Duodenal mucosa (tissue), 2 donors: ENCODE results near the gene CCDC188.

Experiments used
- H3K27ac ChIP-seq: one replicate; pipeline ENCODE4 v1.7.0; 2013; ENCODE audit warnings: low read depth, low read length
- H3K27me3 ChIP-seq, 2 donors: one replicate each; pipeline ENCODE4 v1.7.0; 2013; ENCODE audit warnings: low read length in 2 of 2, control low read depth in 1 of 2; ENCODE audit not compliant: insufficient read depth in 2 of 2, control insufficient read depth in 1 of 2
- H3K36me3 ChIP-seq, 2 donors: one replicate each; pipeline ENCODE4 v1.7.0; 2013; ENCODE audit warnings: low read length in 2 of 2, control low read depth in 1 of 2; ENCODE audit not compliant: insufficient read depth in 2 of 2, control insufficient read depth in 1 of 2
- H3K4me1 ChIP-seq, 2 donors: one replicate each; pipeline ENCODE4 v1.7.0; 2013; ENCODE audit warnings: low read length in 2 of 2, control low read depth in 1 of 2; ENCODE audit not compliant: insufficient read depth in 2 of 2, control insufficient read depth in 1 of 2
- H3K4me3 ChIP-seq, 2 donors: one replicate each; pipeline ENCODE4 v1.7.0; 2013; ENCODE audit warnings: low read length in 2 of 2, low read depth in 1 of 2
- H3K9ac ChIP-seq, 2 donors: one replicate each; pipeline ENCODE4 v1.7.0; 2013; ENCODE audit warnings: low read length in 2 of 2, low read depth in 1 of 2
- H3K9me3 ChIP-seq, 2 donors: one replicate each; pipeline ENCODE4 v1.7.0; 2013; ENCODE audit warnings: low read length in 2 of 2, control low read depth in 1 of 2; ENCODE audit not compliant: control insufficient read depth in 1 of 2

CCDC188 gene

DNA sequence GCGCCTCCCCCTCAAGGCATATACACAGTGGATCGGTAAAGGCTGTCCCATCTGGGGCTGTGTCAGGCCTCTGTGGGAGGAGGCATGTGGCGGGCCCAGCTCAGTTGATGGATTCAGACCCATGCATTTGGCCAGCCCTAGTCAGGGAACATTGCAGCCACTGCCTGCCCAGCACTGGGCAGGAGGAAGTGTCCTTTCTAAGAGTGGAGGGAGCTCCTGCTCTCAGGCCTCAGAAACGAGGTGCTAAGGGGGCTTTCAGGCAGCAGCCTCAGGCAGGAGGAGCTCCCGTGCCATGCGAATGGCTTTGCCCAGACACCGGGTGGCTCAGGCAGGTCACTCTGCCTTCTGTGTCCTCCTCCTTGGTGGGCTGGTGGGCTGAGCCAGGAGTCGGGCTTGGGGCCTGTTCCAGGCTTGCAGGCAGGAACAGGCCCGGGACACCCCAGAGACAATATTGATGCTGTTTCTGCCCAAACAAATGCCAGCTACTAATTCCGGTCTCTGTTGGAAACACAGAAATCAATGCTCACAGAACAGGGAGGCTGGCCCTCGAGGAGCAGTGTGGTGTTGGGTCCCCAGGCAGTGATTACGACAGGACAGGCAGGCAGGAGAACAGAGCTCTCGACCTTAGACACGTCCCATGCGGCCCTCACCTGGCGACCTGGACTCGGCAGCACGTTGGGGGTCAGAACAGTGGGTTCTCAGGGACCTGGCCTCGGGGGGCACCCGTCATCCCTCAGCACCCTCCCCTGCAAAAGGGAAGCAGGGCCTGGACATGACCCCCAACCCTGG, 42.3 kb upstream of the CCDC188 start:
- H3K27ac ChIP-seq = no peak overlapping the region

DNA sequence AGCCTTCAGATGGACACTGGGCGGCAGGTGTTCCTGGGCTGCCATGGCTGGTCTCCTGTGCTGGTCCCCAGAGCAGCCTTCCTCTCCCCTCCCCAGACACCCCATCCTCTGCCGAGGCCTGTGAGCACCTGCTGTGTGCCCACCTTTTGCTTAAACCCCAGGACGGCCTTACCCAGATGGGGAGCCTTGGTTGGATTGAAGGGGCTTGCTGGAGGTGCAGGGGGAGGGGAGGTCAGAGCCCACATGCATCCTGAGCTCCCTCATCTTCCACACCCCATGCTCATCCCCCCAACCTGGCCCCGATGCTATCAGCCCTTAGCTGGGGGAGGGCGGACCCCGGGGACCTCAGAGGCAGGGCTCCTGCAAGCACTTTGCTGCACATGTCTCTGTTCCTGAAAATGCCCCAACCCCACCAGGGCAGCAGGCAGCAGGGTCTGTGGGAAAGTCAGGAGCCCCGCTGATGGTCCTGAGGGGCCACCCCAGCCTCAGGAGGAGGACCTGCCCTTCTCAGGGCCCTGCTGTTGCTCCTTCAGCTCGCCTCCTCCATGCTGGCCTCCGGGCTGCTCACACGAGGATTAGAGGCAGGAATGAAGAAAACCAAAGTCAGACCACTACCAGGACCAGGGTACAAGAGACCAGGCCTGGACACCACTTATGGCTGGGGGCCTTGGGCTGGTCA, 41.6 kb upstream of the CCDC188 start:
- H3K36me3 ChIP-seq = no peaks in the 10 kb centered on the region
- no peak overlapping the region for H3K27ac ChIP-seq
- no peaks in the 10 kb centered on the region for H3K4me1 ChIP-seq
- no peak overlapping the region for H3K9ac ChIP-seq
- no peak overlapping the region for H3K4me3 ChIP-seq
- no peaks in the 10 kb centered on the region for H3K9me3 ChIP-seq
- H3K27me3 ChIP-seq = no peaks in the 10 kb centered on the region

More for the DNA sequence above, 42.3 kb upstream of the CCDC188 start:
- Histone ChIP-seq H3K27me3 (no peaks in the 10 kb centered on the region), H3K4me1 (no peaks in the 10 kb centered on the region), H3K9ac (no peak overlapping the region), H3K4me3 (no peak overlapping the region), H3K36me3 (no peaks in the 10 kb centered on the region), H3K9me3 (no peaks in the 10 kb centered on the region)

DNA sequence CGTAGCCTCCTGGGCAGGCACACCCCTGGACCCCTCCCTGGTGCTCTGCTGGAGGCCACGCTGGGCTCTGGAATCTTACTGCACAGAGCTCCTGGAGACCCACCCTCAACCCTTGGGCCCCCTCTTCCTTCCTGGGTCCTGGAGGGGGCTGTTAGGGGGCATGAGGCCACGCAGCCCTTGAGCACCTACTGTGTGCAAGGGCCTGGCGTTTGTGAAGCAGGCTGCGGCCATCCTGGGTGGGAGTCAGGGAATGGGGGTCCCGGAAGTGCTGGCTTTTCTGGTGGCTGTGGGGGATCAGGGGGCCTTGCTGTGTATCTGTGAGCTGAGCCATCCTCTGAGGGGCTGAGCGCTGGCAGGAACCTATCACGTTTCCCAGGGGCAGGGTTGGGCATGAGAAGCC, 40.9 kb upstream of the CCDC188 start:
- H3K9me3 ChIP-seq = no peaks in the 10 kb centered on the region
- H3K36me3 ChIP-seq = no peaks in the 10 kb centered on the region
- H3K9ac ChIP-seq = no peak overlapping the region
- H3K4me3 ChIP-seq = no peak overlapping the region
- no peak overlapping the region for H3K27ac ChIP-seq
- H3K27me3 ChIP-seq = no peaks in the 10 kb centered on the region
- no peaks in the 10 kb centered on the region for H3K4me1 ChIP-seq

DNA sequence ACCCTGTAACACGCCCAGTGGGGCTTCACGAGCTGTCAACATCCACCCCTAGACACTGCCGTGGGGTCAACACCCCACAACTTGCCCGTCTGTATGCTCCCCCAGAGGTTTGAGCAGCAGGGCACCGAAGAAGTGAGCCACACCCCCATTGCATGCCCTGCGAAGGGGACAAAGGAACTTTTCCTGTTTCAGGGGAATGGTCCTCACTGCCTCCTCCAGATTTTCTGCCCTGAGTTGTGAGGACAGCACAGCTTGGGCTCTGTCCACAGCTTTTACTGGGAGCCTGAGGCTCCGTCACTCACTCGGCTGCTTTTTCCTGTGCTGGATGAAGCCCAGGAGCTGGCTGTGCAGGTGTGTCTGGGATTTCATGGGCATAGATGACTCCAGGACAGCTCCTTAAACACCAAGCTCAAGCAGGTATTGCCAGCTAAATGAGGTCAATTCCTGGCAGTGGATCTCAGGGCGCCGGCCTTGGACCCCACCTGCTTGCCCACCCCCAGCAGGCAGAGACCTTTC, 40.2 kb upstream of the CCDC188 start:
- Histone ChIP-seq H3K36me3 (no peaks in the 10 kb centered on the region), H3K27ac (no peak overlapping the region), H3K9me3 (no peaks in the 10 kb centered on the region), H3K4me1 (no peaks in the 10 kb centered on the region), H3K9ac (no peak overlapping the region), H3K27me3 (no peaks in the 10 kb centered on the region), H3K4me3 (no peak overlapping the region)

GRCh38 chr22:20188567-20188877, 37.7 kb upstream of the CCDC188 start:
- Histone ChIP-seq H3K27me3 (no peaks in the 10 kb centered on the region), H3K27ac (no peak overlapping the region), H3K9ac (no peak overlapping the region), H3K9me3 (no peaks in the 10 kb centered on the region), H3K36me3 (no peaks in the 10 kb centered on the region), H3K4me3 (no peak overlapping the region), H3K4me1 (no peaks in the 10 kb centered on the region)

DNA sequence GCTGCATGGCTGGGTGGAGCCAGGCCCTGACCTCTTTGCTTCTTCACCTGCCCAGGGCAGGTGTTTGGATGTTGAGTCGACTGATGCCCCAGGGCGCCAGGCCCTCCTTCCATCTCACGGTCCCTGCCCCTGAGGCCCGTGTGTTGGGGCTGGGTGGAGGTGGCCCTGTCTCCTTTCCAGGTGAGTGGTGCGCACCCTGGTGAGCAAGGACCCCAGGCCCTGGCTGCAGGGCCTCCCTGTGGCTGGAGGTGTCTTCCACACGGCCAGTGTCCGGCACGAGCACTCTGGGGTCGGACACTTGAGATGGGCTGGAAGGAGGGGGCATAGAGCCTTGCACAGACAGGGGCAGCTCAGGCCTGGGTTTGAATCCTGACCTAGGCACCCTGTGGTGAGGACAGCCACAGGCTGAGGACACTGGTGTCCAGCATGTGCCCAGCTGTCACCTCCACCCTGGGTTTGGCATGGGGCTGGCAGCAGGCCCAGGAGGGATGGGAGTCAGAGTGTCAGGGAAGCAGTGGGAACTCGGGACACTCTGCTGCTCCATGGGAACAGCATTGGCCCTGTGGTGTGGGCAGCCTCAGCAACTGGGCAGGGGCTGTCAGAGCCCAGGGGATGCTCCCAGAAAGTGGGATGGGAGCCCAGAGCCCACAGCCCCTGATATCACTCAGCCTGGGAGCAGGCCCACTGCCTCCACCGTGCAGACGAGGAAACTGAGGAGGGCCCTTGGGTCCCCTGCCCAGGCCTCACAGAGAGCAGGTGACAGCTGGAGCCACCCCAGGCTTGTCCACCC, 37.1 kb upstream of the CCDC188 start:
- H3K36me3 ChIP-seq = no peaks in the 10 kb centered on the region
- H3K27me3 ChIP-seq = no peaks in the 10 kb centered on the region
- no peak overlapping the region for H3K4me3 ChIP-seq
- no peaks in the 10 kb centered on the region for H3K4me1 ChIP-seq
- H3K9ac ChIP-seq = no peak overlapping the region
- H3K27ac ChIP-seq = no peak overlapping the region
- H3K9me3 ChIP-seq = no peaks in the 10 kb centered on the region

- Histone ChIP-seq H3K9me3 (no peaks in the 10 kb centered on the region), H3K9ac (no peak overlapping the region), H3K4me1 (peaks cover 2 to 6% of the 10 kb centered on the region in 2 donors), H3K27ac (no peak overlapping the region), H3K4me3 (no peak overlapping the region), H3K27me3 (no peaks in the 10 kb centered on the region), H3K36me3 (no peaks in the 10 kb centered on the region)
Observed at GRCh38 chr22:20186871-20187546, 36.2 kb upstream of the CCDC188 start.

DNA sequence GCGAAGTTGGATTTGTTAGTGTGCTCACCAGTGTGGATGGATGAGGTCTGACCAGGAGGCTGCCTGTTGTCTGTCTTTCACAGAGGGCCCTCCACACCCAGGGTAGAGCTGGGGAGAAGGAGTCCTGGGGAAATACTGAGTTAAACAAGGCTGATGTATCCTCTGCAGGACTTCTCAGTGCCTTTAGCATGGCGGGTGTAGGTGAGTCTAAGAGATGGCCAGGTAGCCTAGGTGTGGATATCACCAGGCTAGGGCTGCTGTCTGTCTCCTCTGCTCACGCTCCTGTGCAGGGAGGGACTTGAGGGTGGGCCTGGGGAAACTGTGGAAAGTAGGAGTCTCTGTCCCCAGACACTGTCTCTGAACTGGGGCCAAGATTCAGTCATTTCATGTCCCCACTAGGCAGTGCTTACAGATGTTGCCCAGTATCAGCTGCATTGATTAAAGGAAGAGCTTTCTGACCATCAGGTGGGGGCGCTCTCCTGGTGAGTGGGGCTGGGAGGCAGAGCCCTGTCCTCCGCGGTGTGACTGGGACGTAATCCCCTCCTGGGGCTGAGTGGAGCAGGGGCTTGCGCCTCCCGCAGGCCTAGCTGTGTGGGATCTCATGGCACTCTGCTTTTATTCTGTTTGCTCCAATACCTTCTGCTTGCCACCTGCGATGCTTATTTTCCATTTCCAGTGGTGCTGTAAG, 35.5 kb upstream of the CCDC188 start:
- H3K4me3 ChIP-seq = no peak overlapping the region
- H3K9me3 ChIP-seq = no peaks in the 10 kb centered on the region
- H3K4me1 ChIP-seq = peaks cover 8% of the 10 kb centered on the region in 2 donors
- no peak overlapping the region for H3K27ac ChIP-seq
- no peak overlapping the region for H3K9ac ChIP-seq
- no peaks in the 10 kb centered on the region for H3K36me3 ChIP-seq
- H3K27me3 ChIP-seq = no peaks in the 10 kb centered on the region

DNA sequence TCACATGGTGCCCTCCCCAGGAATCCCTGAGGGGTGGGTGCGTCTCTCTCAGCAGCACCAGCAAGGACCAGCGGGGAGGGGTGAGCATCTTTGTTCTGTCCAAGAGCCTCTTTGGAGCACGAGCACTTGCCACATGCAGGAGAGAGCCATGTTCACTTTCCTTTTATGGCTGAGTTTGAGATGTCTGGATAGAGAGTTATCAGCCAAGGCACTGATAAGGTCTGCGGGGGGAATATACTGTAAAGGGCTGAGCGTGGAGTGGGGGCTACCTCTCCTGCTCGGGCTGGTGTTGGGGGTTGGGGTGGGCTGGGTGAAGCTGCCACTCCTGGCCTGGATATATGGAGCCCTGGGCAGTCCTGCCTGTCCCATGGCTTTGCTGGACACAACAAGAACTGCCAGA, 34.9 kb upstream of the CCDC188 start:
- Histone ChIP-seq H3K9me3 (no peaks in the 10 kb centered on the region), H3K9ac (no peak overlapping the region), H3K27ac (no peak overlapping the region), H3K4me1 (peaks cover 10 to 14% of the 10 kb centered on the region in 2 donors), H3K4me3 (no peak overlapping the region), H3K27me3 (no peaks in the 10 kb centered on the region), H3K36me3 (no peaks in the 10 kb centered on the region)
